Coronary artery (tissue), 2 donors: ENCODE data around the gene CTDP1.

Experiments used
- DNase-seq: peaks from one replicate; pipeline ENCODE4 v3.0.0-alpha.2; 2017; ENCODE audit warnings: low spot score
- H3K27ac ChIP-seq, 2 donors: fragments of 200-600 bp; sonication (generic); one replicate each; pipeline ENCODE4 v1.5.1; 2016 to 2019
- H3K4me3 ChIP-seq: fragments of 200-600 bp; sonication (generic); 2 replicates; pipeline ENCODE4 v1.5.1; 2016; ENCODE audit warnings: mild to moderate bottlenecking, moderate library complexity
- CTCF ChIP-seq: fragments of 200-600 bp; sonication (generic); IDR thresholded peaks from one replicate; pipeline ENCODE4 v1.5.1; 2019; ENCODE audit warnings: antibody characterized with exemption

Gene CTDP1

GRCh38 chr18:79786786-79787526, 107.4 kb downstream of the CTDP1 start:
- DNase-seq: no peak
- no peak for TF ChIP-seq CTCF
- H3K27ac ChIP-seq: no peak overlapping the region
- H3K4me3 ChIP-seq: no peak overlapping the region

GRCh38 chr18:79787527-79787864, 107.9 kb downstream of the CTDP1 start:
- TF ChIP-seq CTCF: no peak
- Histone ChIP-seq H3K27ac (no peak overlapping the region), H3K4me3 (peak overlapping the region; percentile 48)
- DNase-seq: no peak

- no peak overlapping the region for H3K27ac ChIP-seq
- peak overlapping the region; percentile 48 for H3K4me3 ChIP-seq
- no peak for DNase-seq
- no peak for TF ChIP-seq CTCF
Observed at GRCh38 chr18:79787865-79788733, 108.5 kb downstream of the CTDP1 start.

GRCh38 chr18:79788734-79789085, 109.1 kb downstream of the CTDP1 start:
- no peak for TF ChIP-seq CTCF
- Histone ChIP-seq H3K4me3 (peak overlapping the region; percentile 48), H3K27ac (no peak overlapping the region)
- DNase-seq: no peak

- Histone ChIP-seq H3K27ac (no peak overlapping the region), H3K4me3 (no peak overlapping the region)
- no peak for DNase-seq
- TF ChIP-seq CTCF: no peak
Observed at GRCh38 chr18:79789091-79789891, 109.7 kb downstream of the CTDP1 start.

DNA sequence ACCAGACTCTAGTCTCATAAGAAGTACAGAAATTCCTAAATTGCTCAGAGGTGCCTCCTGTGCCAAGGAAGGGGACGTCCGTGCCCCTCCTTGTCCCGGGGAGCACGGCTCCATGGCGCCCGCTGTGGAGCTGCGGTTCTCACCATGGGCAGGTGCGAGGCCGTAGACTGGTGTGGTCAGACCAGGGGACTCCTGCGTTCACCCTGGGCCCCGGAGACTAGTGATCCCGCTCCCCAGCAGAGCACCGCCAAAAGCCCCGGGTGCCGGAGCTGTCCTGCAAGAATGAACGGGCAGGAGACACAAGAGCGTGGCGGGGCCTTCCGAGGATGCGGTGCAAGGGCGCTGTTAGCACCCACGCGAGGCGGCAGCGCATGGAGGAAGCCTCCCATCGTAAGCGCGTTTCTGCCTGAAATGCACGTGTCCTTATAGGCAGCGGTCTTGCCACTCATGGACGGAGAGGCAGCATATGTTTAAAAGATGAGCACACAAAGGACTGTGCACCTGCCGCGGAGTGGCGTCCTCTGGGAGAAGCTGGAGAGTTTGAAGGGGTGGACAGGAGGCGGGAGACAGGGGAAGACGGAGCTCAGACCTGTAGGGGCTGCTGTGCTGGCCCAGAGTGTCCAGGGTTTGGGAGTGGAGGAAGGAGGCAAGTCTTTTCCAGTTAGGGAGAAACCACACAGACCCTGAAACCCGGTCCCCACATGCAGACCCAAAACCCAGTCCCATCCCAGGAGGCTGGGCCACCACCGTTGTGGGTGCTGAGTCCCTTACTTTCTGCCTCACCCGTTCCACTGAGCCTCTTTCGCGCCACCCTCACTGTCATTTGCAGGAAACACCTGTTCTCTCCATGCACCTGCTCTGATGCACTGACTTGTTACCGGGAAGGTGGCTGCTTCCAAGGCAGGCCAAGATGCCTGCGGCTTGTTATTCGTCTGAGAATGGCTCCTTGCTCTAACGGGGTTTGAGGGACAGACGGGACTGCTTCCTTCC, 110.6 kb downstream of the CTDP1 start:
- no peak for DNase-seq
- Histone ChIP-seq H3K4me3 (no peak overlapping the region), H3K27ac (no peak overlapping the region)
- TF ChIP-seq CTCF: no peak
